MM.1S (cell line): ENCODE measurements around the gene MTARC2.

Source experiments
- EZH2 ChIP-seq: fragments of 300-600 bp; sonication (generic); optimal IDR thresholded peaks from 2 replicates; pipeline ENCODE3; 2017; ENCODE audit warnings: low read depth, mild to moderate bottlenecking, antibody characterized with exemption, low read length, mixed read lengths
- TF ChIP-seq, protein P1 (sequence below): fragments of 300-600 bp; sonication (generic); IDR thresholded peaks from 2 replicates; pipeline ENCODE4 v1.5.1; 2016; ENCODE audit warnings: antibody characterized with exemption, low read length, mixed read lengths

DNA sequence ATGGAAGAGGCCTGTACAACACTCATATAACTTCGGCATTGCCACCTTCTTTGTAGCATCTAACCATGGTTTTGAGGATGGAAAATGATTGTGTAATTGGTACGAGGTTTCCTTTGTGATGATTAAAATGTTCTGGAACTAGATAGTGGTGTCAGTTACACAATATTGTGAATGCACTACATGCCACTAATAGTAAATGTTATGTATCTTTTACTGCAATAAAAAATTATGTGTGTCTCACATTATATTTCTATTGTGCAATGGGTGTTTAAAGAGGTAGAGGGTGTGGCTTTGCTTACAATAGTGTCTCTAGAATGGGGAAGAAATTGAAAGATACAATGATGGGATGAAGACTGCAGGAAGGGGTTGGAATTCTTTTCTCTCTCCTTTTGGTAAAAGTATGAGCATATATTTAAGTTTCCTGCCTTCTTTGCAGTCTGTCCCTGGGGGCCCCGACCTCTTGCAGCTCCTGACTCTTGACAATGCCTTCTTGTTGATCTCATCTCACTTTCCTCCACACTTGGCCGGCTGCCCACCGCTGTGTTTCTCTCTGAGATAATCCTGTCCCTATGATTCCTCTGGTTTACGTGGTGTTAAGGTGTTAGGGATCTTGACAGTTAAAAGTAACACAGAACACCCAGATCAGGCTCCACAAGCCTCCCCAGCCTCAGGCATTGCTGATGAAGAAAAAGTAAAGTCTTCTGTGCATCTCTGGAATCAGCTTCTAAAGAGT lies 77.9 kb downstream of the MTARC2 start:
- TF ChIP-seq, protein P1, sequence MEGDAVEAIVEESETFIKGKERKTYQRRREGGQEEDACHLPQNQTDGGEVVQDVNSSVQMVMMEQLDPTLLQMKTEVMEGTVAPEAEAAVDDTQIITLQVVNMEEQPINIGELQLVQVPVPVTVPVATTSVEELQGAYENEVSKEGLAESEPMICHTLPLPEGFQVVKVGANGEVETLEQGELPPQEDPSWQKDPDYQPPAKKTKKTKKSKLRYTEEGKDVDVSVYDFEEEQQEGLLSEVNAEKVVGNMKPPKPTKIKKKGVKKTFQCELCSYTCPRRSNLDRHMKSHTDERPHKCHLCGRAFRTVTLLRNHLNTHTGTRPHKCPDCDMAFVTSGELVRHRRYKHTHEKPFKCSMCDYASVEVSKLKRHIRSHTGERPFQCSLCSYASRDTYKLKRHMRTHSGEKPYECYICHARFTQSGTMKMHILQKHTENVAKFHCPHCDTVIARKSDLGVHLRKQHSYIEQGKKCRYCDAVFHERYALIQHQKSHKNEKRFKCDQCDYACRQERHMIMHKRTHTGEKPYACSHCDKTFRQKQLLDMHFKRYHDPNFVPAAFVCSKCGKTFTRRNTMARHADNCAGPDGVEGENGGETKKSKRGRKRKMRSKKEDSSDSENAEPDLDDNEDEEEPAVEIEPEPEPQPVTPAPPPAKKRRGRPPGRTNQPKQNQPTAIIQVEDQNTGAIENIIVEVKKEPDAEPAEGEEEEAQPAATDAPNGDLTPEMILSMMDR, result no peak
- no peak for TF ChIP-seq EZH2
